ENCODE data around the gene PRKAR1B. TPM values are rescaled to one million over a fixed set of nuclear protein-coding genes. Genes with fewer than 3 reads are reported as not detected.
A peak's percentile ranks its signal among the peaks of the same experiment; 100 is the strongest.

Gene PRKAR1B
- total and polyA plus RNA-seq, 10 of the 15 experiments (the other 5 are each of a cell fraction or from before 2014, with no cell fraction given), result 1.4 to 45.6 (median 19.3) TPM

DNA sequence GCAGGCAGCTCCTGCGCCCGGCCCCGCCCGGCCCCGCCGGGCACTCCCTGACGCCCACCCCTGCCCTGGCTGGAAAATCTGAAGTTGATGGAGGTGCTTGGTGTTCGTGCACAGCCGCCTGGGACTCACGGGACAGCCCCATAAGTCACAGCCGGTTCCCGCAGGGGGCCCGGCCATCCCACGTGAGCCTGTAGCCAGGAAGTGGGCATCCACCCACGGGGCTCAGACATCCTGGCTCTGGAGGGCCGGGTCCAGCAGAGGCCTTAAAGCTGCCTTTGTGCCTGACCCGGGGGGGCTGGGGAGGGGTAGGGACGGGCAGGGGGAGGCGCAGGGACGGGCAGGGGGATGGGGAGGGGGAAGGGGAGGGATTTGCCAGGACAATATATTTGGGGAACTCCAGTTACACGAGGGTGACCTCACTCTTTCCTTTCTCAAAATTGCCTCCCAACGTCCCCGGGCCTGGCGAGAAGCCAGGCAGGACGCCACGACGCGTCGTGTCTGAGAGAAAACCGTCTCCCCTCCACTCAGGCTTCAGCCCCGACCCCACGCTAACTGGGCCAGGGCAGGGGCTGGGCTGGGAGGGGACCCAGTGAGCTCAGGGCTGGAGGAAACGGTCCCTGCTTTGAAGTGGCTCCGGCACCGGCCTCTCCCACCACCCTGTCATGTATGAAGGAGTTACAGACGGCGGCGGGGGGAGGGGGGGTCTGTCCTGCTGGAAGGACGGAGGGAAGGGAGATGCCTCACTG, 125.3 kb downstream of the PRKAR1B start (continued):
- no peak for TF ChIP-seq ESRRA (IDR thresholded peaks at IDR 0.05; ENCODE audit: low read length)
- peak; percentile 61; the same call in 1 of the 2 replicates for TF ChIP-seq SMAD5 (IDR thresholded peaks at IDR 0.05; ENCODE audit: low read depth)
- TF ChIP-seq, protein P1, sequence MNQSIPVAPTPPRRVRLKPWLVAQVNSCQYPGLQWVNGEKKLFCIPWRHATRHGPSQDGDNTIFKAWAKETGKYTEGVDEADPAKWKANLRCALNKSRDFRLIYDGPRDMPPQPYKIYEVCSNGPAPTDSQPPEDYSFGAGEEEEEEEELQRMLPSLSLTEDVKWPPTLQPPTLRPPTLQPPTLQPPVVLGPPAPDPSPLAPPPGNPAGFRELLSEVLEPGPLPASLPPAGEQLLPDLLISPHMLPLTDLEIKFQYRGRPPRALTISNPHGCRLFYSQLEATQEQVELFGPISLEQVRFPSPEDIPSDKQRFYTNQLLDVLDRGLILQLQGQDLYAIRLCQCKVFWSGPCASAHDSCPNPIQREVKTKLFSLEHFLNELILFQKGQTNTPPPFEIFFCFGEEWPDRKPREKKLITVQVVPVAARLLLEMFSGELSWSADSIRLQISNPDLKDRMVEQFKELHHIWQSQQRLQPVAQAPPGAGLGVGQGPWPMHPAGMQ (IDR thresholded peaks at IDR 0.05; ENCODE audit: borderline replicate concordance), result no peak
- TF ChIP-seq NFYB (IDR thresholded peaks at IDR 0.05; ENCODE audit: insufficient read depth, low read depth, low read length), result no peak
- TF ChIP-seq EP300 (IDR thresholded peaks at IDR 0.05; ENCODE audit: borderline replicate concordance in 1 of 2, control insufficient read depth in 1 of 2, low read depth in 2 of 2, low read length in 2 of 2), result peak; percentile 52 to 67; a peak in 2 of 4 replicates
- TF ChIP-seq NFYA (IDR thresholded peaks at IDR 0.05; ENCODE audit: borderline replicate concordance, low read depth, low read length), result no peak
- peak; percentile 77 for TF ChIP-seq TCF12 (IDR thresholded peaks at IDR 0.05; ENCODE audit: low read depth, low read length)
- TF ChIP-seq HCFC1 (IDR thresholded peaks at IDR 0.05; ENCODE audit: low read length), result no peak
- TF ChIP-seq CBFB (IDR thresholded peaks at IDR 0.05; ENCODE audit: low read depth), result no peak
- no peak; the same call in 1 of the 2 replicates for TF ChIP-seq JUNB (IDR thresholded peaks at IDR 0.05)
- TF ChIP-seq KAT2A (conservative IDR thresholded peaks at IDR 0.05; ENCODE audit: control insufficient read depth, low read depth, low read length), result no peak
- peak in 1 of 2 experiments; percentile 87; a peak in 2 of 3 replicates for TF ChIP-seq EGR1 (IDR thresholded peaks at IDR 0.05; ENCODE audit: borderline replicate concordance in 1 of 2, low read depth in 2 of 2, low read length in 2 of 2)
- 0 out of 2 replicates have a peak, but pooled peaks have one; percentile 9 for TF ChIP-seq BRCA1 (IDR thresholded peaks at IDR 0.05; ENCODE audit: low read depth, low read length)
- no peak for TF ChIP-seq E2F4 (IDR thresholded peaks at IDR 0.05; ENCODE audit: low read depth, low read length)
- TF ChIP-seq KLF5 (IDR thresholded peaks at IDR 0.05; ENCODE audit: partially characterized antibody), result peak; percentile 30
- no peak for TF ChIP-seq NRF1 (conservative IDR thresholded peaks at IDR 0.05; ENCODE audit: low read depth, low read length)
- no peak for TF ChIP-seq NBN (IDR thresholded peaks at IDR 0.05)
- no peak for TF ChIP-seq HDAC2 (IDR thresholded peaks at IDR 0.05)
- TF ChIP-seq CHD1 (IDR thresholded peaks at IDR 0.05; ENCODE audit: low read depth, low read length), result no peak
- 0 out of 3 replicates have a peak, but pooled peaks have one; percentile 8 for TF ChIP-seq POU2F2 (IDR thresholded peaks at IDR 0.05; ENCODE audit: borderline replicate concordance, low read depth, low read length)
- peak; percentile 72 for TF ChIP-seq RAD51 (IDR thresholded peaks at IDR 0.05)
- 0 out of 2 replicates have a peak, but pooled peaks have one; percentile 47 for TF ChIP-seq RCOR1 (conservative IDR thresholded peaks at IDR 0.05; ENCODE audit: low read depth, low read length)
- TF ChIP-seq GABPA (IDR thresholded peaks at IDR 0.05; ENCODE audit: low read depth), result no peak
- no peak for TF ChIP-seq EZH2 (IDR thresholded peaks at IDR 0.05; ENCODE audit: borderline replicate concordance, control insufficient read depth, low read depth, low read length)
- TF ChIP-seq BCL11A (IDR thresholded peaks at IDR 0.05; ENCODE audit: low read depth, low read length), result no peak
- TF ChIP-seq, protein P2, sequence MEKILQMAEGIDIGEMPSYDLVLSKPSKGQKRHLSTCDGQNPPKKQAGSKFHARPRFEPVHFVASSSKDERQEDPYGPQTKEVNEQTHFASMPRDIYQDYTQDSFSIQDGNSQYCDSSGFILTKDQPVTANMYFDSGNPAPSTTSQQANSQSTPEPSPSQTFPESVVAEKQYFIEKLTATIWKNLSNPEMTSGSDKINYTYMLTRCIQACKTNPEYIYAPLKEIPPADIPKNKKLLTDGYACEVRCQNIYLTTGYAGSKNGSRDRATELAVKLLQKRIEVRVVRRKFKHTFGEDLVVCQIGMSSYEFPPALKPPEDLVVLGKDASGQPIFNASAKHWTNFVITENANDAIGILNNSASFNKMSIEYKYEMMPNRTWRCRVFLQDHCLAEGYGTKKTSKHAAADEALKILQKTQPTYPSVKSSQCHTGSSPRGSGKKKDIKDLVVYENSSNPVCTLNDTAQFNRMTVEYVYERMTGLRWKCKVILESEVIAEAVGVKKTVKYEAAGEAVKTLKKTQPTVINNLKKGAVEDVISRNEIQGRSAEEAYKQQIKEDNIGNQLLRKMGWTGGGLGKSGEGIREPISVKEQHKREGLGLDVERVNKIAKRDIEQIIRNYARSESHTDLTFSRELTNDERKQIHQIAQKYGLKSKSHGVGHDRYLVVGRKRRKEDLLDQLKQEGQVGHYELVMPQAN (conservative IDR thresholded peaks at IDR 0.05), result no peak
- no peak for TF ChIP-seq IRF4 (IDR thresholded peaks at IDR 0.05; ENCODE audit: low read depth, low read length)

Measured in GM12878 (cell line).